ENCODE measurements around the gene PCAT6. TPM values are rescaled to one million over a fixed set of nuclear protein-coding genes. Genes with fewer than 3 reads are reported as not detected.

PCAT6 gene
- total RNA-seq, 1 donor from 2014 or later = not detected

GRCh38 chr1:202858331-202858730, 47.6 kb downstream of the PCAT6 start:
- H3K27me3 Mint-ChIP-seq (ENCODE audit: insufficient read depth, low read depth) = peaks cover 8% of the 10 kb centered on the region

GRCh38 chr1:202858789-202859414, 48.1 kb downstream of the PCAT6 start:
- Mint-ChIP-seq H3K4me1 (peaks cover 10% of the 10 kb centered on the region), H3K4me3 (no peak overlapping the region), H3K36me3 (peaks cover 8% of the 10 kb centered on the region), H3K27me3 (ENCODE audit: insufficient read depth, low read depth) (peaks cover 8% of the 10 kb centered on the region), H3K27ac (no peak overlapping the region), H3K9me3 (no peaks in the 10 kb centered on the region)
- TF ChIP-seq EZH2phosphoT487 (IDR thresholded peaks at IDR 0.05) (no peak), CTCF (IDR thresholded peaks at IDR 0.05) (no peak), EZH2 (IDR thresholded peaks at IDR 0.05) (no peak)
- Histone ChIP-seq H3K9me3 (ENCODE audit: low read depth) (no peaks in the 10 kb centered on the region), H3F3A (ENCODE audit: low read depth) (peaks cover 20% of the 10 kb centered on the region), H3K36me3 (no peaks in the 10 kb centered on the region), H3K4me3 (no peak overlapping the region), H3K4me1 (peaks cover 10% of the 10 kb centered on the region), H3K79me2 (ENCODE audit: low read depth) (peaks cover 40% of the 10 kb centered on the region), H3K27me3 (no peaks in the 10 kb centered on the region), H4K20me1 (ENCODE audit: low read depth) (peaks cover 6% of the 10 kb centered on the region), H2AFZ (replicated peaks) (no peak overlapping the region), H3K4me2 (no peak overlapping the region), H3K27ac (no peak overlapping the region), H3K9ac (no peak overlapping the region)
- no peak for DNase-seq (ENCODE audit: low spot score)

More at GRCh38 chr1:202858331-202858730, 47.6 kb downstream of the PCAT6 start:
- Mint-ChIP-seq H3K4me3 (no peak overlapping the region), H3K27ac (no peak overlapping the region), H3K4me1 (peaks cover 10% of the 10 kb centered on the region), H3K36me3 (peaks cover 8% of the 10 kb centered on the region), H3K9me3 (no peaks in the 10 kb centered on the region)
- DNase-seq (ENCODE audit: low spot score) = no peak
- H3K9me3 ChIP-seq (ENCODE audit: low read depth) = no peaks in the 10 kb centered on the region
- H3K36me3 ChIP-seq = no peaks in the 10 kb centered on the region
- H4K20me1 ChIP-seq (ENCODE audit: low read depth) = peaks cover 6% of the 10 kb centered on the region
- peaks cover 20% of the 10 kb centered on the region for H3F3A ChIP-seq (ENCODE audit: low read depth)
- no peak overlapping the region for H3K9ac ChIP-seq
- H3K27me3 ChIP-seq = no peaks in the 10 kb centered on the region
- H3K79me2 ChIP-seq (ENCODE audit: low read depth) = peaks cover 40% of the 10 kb centered on the region
- H3K27ac ChIP-seq = no peak overlapping the region
- no peak overlapping the region for H2AFZ ChIP-seq (replicated peaks)
- H3K4me3 ChIP-seq = no peak overlapping the region
- TF ChIP-seq EZH2 (IDR thresholded peaks at IDR 0.05) (no peak), EZH2phosphoT487 (IDR thresholded peaks at IDR 0.05) (no peak), CTCF (IDR thresholded peaks at IDR 0.05) (no peak)
- H3K4me2 ChIP-seq = no peak overlapping the region
- peaks cover 10% of the 10 kb centered on the region for H3K4me1 ChIP-seq

- no peaks in the 10 kb centered on the region for H3K9me3 ChIP-seq (ENCODE audit: low read depth)
- H3K36me3 Mint-ChIP-seq = peaks cover 3% of the 10 kb centered on the region
- peak overlapping the region; percentile 87 for H3K4me2 ChIP-seq
- peak overlapping the region; percentile 92 for H3K4me3 Mint-ChIP-seq
- peaks cover 10% of the 10 kb centered on the region for H3K4me1 ChIP-seq
- H3K9ac ChIP-seq = peak overlapping the region; percentile 49
- H2AFZ ChIP-seq (replicated peaks) = peak overlapping the region; percentile 59
- no peaks in the 10 kb centered on the region for H3K36me3 ChIP-seq
- peak; percentile 85 for DNase-seq (ENCODE audit: low spot score)
- peaks cover 6% of the 10 kb centered on the region for H4K20me1 ChIP-seq (ENCODE audit: low read depth)
- H3K27ac Mint-ChIP-seq = no peak overlapping the region
- peaks cover 11% of the 10 kb centered on the region for H3K27me3 Mint-ChIP-seq (ENCODE audit: insufficient read depth, low read depth)
- H3F3A ChIP-seq (ENCODE audit: low read depth) = peaks cover 20% of the 10 kb centered on the region
- peaks cover 10% of the 10 kb centered on the region for H3K4me1 Mint-ChIP-seq
- peak overlapping the region; percentile 92 for H3K4me3 ChIP-seq
- H3K27me3 ChIP-seq = no peaks in the 10 kb centered on the region
- no peak for TF ChIP-seq EZH2phosphoT487 (IDR thresholded peaks at IDR 0.05)
- TF ChIP-seq EZH2 (IDR thresholded peaks at IDR 0.05) = no peak
- no peak for TF ChIP-seq CTCF (IDR thresholded peaks at IDR 0.05)
- H3K9me3 Mint-ChIP-seq = no peaks in the 10 kb centered on the region
- H3K79me2 ChIP-seq (ENCODE audit: low read depth) = peaks cover 40% of the 10 kb centered on the region
- H3K27ac ChIP-seq = peak overlapping the region; percentile 20
These were observed 50.1 kb downstream of the PCAT6 start for GRCh38 chr1:202860744-202861419.

Small RNA genes within 50 kb of the gene (small RNA-seq; reads per million reads assigned to genes)
- not detected for gene AC098934.3

Other genes starting within 250 kb of the PCAT6 start
- gene SYT2, start 100.5 kb upstream of the PCAT6 start, total RNA-seq (ENCODE audit: low replicate concordance) = 0.26 and 0.37 TPM in 2 replicates
- 219 and 283 TPM in 2 replicates for gene KDM5B, start 2.5 kb upstream of the PCAT6 start, total RNA-seq (ENCODE audit: low replicate concordance)
- 3.8 and 5.8 TPM in 2 replicates for gene RABIF, start 78.2 kb downstream of the PCAT6 start, total RNA-seq (ENCODE audit: low replicate concordance)
- 42.7 and 51.4 TPM in 2 replicates for gene KLHL12, start 116.3 kb downstream of the PCAT6 start, total RNA-seq (ENCODE audit: low replicate concordance)
- gene ADIPOR1, start 147.4 kb downstream of the PCAT6 start, total RNA-seq (ENCODE audit: low replicate concordance) = 54.6 and 67.0 TPM in 2 replicates
- gene CYB5R1, start 156.3 kb downstream of the PCAT6 start, total RNA-seq (ENCODE audit: low replicate concordance) = 12.6 and 19.7 TPM in 2 replicates
- 92.4 and 111 TPM in 2 replicates for gene TMEM183A, start 196.4 kb downstream of the PCAT6 start, total RNA-seq (ENCODE audit: low replicate concordance)
- gene PPFIA4, start 215.5 kb downstream of the PCAT6 start, total RNA-seq (ENCODE audit: low replicate concordance) = 21.5 and 23.5 TPM in 2 replicates

Measured in neural progenitor cell (in vitro differentiated cells).